ENCODE data around the gene HOXA6. TPM values are rescaled to one million over a fixed set of nuclear protein-coding genes. Genes with fewer than 3 reads are reported as not detected.

The HOXA6 gene
- polyA plus RNA-seq, 4 donors: 25.1 to 48.3 (median 35.4) TPM

DNA sequence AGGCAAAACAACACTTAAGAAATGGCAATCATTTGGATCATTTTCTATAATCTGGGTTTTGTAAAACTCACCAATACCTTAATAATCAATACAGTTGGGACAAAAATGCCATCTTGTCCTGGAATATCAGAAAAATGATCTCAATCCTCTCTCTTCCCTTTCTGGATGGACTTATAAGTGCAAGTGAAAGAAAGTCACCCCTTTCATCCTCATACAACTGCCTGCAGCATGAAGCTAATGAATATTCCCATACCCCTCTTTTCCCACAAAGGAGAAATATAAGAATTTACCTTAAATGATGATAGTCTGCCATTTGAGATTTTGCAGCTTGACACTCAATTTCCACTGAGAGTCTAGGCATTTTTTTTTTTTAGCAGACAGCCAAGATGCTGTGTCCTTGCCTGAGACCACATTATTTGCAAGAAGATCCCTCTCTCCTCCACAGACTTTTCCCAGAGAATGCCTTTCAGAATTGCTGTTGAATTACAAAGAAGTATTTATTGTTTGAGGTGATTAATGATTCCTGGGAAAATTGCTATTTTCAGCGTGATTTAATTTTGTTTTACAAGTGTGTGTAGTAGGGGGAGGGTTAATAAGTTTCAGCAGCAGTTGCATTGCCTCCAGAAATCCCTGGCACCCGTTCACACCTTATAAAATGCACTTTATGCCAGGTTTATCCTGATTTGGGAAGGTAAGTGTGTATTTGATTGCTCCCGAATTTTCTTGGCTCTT, 20.8 kb downstream of the HOXA6 start:
- DNase-seq (ENCODE audit: low read depth in 4 of 4, low spot score in 3 of 4): no peak

- DNase-seq (ENCODE audit: low read depth in 4 of 4, low spot score in 3 of 4): no peak
Observed at GRCh38 chr7:27125986-27126394, 21.6 kb downstream of the HOXA6 start.

GRCh38 chr7:27124902-27125689, 22.5 kb downstream of the HOXA6 start:
- no peak for DNase-seq (ENCODE audit: low read depth in 4 of 4, low spot score in 3 of 4)

- DNase-seq (ENCODE audit: low read depth in 4 of 4, low spot score in 3 of 4): no peak
Observed at GRCh38 chr7:27124096-27124901, 23.3 kb downstream of the HOXA6 start.

DNA sequence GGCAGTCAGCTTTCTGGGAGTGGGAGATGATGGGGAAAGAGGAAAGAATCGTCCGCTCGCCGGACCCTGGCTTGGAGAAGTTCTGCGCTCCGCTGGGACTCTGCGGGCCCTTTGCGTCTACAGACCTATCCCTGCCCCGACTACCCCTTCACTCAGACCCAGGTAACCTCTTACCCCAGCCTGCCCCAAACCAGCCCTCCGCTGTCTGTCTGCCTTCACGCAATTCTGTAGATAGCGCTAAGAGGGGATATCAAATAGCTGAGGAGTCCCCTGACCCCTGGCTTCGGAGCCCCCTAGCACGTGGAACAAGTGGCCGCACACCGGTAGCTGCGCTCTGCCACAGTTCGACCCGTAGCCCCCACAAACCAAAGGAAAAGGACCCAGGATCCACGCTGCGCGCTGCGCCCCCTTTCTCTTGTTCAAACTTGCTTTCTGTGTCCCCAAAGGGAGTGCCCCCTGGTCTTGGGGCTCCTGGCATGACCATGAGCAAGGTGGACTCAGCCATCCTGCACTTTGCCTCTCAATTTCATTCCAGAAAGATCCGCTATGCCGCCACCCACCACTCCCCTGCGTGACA, 24.0 kb downstream of the HOXA6 start:
- DNase-seq (ENCODE audit: low read depth in 4 of 4, low spot score in 3 of 4): no peak

DNA sequence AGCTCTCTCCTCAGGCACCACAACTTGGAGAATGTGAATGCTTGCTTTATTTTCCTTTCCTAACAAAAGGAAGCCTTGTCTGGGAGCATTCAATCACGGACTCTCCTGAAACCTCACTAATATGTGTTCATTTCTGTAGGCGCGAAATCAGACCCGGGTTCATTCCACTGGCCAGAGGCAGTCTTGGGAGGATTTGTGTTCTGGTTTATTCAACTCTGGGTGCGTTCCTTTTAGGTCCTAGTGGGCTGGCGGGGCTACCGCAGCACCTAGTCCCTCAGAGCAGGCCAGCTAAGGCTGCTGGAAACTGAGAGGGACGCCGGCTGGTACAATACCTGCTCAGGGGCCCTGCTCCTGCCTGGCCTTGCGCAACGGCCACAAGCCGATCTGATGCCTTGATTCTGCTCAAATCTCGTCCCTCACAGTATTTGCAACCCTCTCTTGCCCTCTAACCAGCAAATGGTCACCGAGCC, 24.5 kb downstream of the HOXA6 start:
- no peak for DNase-seq (ENCODE audit: low read depth in 4 of 4, low spot score in 3 of 4)

DNA sequence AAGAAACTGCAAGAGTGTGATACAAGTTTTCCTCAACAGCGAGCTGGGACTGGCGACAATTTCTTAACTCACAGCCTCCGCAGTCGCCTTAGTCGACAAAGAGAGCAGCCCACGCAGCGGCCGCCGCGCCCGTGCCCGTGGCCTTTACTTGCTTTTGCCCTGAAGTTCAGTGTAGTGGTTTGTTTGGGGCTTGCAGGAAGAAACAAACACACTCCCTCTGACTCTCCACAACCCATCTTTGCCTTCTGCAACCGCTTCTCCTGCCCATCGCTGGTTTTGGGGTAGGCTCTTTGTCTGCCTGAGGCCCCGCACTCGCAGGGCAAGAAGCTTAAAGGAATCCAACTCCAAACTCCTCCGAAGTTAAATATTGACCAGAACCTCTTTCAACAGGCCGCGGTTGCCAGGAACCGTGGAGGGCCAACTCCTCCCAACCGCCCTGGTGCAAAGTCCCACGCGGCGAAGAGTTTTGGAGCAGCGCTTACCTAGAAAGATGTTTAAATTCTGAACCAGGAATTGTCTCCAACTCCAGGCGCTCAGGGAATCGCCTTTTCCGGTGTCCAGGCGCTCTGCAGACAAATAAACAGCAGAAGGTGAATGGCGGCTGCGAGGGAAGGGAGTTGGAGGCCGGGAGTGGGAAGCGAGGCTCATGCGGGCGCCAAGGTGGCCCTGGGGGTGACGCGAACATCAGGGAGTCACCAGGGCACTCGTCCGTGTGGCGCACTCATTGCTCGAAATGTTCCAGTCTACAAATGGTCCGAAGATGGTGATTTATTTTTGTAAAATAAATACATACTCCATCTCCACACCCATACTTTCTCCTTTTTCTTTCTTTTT, 25.3 kb downstream of the HOXA6 start:
- no peak for DNase-seq (ENCODE audit: low read depth in 4 of 4, low spot score in 3 of 4)

GRCh38 chr7:27121684-27122076, 25.9 kb downstream of the HOXA6 start:
- no peak for DNase-seq (ENCODE audit: low read depth in 4 of 4, low spot score in 3 of 4)

GRCh38 chr7:27119412-27119911, 28.1 kb downstream of the HOXA6 start:
- DNase-seq (ENCODE audit: low read depth in 4 of 4, low spot score in 3 of 4): no peak

DNA sequence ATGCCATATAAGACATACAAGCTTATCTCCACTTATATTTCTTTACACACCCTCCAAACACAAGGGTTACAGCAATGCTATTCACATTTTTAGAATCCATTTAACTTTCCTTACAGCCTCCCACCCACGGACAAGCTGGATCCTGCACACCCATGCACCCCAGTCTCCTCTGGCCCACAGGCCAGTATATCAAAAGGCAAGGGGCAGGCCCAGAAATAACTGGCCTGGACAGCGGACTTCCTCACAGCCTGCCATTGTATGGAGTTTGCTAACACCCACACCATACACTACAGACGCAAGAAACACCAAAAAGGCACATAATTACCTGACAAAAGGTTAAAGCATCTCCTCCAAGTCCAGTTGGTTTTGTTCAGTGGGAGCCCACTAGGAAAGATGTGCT, 29.0 kb downstream of the HOXA6 start:
- no peak for DNase-seq (ENCODE audit: low read depth in 4 of 4, low spot score in 3 of 4)

DNA sequence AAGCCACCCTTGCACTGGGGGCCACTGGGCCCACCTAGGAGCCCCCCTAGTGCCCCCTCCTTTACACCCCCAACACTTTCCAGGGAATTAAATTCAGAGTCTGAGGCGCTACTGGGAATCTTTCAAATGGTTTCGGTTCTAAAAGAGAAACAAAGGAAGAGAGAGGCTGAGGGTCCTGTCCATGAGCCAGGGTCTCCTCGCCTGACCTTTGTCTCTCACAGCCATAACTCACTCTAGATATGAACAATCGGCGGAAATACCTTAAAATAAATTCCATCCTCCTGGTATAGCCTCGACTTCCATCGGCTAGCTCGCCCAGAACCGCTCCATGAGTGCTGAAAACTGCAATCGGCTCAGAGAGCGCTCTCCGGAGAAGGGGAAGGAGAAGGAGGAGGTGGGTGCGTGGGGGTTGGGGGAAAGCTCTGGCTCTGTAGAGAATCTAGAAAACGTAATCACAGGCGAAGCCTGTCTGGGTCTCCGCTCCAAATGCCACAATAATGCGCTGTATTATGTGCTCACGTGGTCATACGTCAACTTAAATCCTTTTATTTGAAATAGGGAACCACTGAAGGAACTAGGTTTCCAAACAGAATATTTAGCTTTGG, 29.6 kb downstream of the HOXA6 start:
- DNase-seq (ENCODE audit: low read depth in 4 of 4, low spot score in 3 of 4): no peak

- DNase-seq (ENCODE audit: low read depth in 4 of 4, low spot score in 3 of 4): no peak
Observed at GRCh38 chr7:27116962-27117886, 30.4 kb downstream of the HOXA6 start.

DNA sequence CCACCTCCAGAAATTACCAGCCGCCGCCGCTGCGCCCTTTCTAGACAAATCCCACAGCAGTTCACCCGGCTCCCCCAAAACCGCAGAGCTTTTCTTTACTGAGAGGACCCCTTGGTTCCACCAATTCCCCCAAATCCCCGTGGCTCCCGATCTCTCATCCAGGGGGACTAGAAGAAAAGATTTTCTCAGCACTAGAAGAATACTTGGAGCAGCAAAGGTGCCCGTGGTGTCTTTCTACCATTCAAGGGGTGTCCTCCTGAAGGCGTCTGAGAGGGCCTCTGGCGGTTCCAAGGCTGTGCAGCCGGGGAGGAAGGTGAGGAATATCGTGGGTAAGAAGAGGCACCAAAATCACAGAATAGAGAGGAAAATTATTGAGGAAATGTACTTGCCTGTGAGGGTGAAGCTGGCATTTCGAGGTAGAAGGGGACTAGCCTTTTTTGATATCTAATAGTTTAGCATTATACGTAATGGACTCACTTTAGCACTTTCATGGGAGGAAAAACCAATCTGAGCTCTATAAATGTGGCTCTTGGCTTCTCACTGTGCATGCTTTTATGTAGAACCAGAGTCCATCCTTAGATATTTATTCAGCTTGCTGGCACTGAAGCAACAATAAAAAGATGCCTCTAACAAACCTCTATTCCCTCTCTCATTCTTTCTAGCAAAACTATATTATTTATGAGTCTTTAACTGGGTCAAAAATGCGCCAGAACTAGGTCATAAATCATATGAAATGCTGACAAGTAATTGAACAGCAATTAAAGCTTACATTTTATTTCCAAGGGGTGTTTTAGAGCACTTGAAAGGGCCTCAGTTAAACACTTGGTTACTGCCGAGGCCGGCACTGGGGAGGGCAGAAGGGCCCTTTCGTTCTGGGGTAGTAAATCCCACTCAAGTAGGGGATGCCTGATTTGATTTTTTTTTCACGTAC, 31.3 kb downstream of the HOXA6 start:
- no peak for DNase-seq (ENCODE audit: low read depth in 4 of 4, low spot score in 3 of 4)

- no peak for DNase-seq (ENCODE audit: low read depth in 4 of 4, low spot score in 3 of 4)
Observed at GRCh38 chr7:27115221-27116026, 32.1 kb downstream of the HOXA6 start.

GRCh38 chr7:27114881-27115220, 32.7 kb downstream of the HOXA6 start:
- DNase-seq (ENCODE audit: low read depth in 4 of 4, low spot score in 3 of 4): no peak

GRCh38 chr7:27113991-27114769, 33.4 kb downstream of the HOXA6 start:
- DNase-seq (ENCODE audit: low read depth in 4 of 4, low spot score in 3 of 4): no peak
